Activated CD4-positive, alpha-beta T cell treated with anti-CD3 and anti-CD28 coated beads, Interleukin-2, Interleukin-6, amounts not matched to agents 100 ng/mL and 50 ng/mL, durations not matched to agents 16 hours and 8 hours (primary cell): ENCODE data around the gene PSMB3.

Source experiments
- DNase-seq: peaks from one replicate; pipeline ENCODE4 v3.0.0-alpha.2; 2020

Gene PSMB3

GRCh38 chr17:38733982-38734973 is 18.3 kb upstream of the PSMB3 start:
- peak; percentile 43 for DNase-seq

DNA sequence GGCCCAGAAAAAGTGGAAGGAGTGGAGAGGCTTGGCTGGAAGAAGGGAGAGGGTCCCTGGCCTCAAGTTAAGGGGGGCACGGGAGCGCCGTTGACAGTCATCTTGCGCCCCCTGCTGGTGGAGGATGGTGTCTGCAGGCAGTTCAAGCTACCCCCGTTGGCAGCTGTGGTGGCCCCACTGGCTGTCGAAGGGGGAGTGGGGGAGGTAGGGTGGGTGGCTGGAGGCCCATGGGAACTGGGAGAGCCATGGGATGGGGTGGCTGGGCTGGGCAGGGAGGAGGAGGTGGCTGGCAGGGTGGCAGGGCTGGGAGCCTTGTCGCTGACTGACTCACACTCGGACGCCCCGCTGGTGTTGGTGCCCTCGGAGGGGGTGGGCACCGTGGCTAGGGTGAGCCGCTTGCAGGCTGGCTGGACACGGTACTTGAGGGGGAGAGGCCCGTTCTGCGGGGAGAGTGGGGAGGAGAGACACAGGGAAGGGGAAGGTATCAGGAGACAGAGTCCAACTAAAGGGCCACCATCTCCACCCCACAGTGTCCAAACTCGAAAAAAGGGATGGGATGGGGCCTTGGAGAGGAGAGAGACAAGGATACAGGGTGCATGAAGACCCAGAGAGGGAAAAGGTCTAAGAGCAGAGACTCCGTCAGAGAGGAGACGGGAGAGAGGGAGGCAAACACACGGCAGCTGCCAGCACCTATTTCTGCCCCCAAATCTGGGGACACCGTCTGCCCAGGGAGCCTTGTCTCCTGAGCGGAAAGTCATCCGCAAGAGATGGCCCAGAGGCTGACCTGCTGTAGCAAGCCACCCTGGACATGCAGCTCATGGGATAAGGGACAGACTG is 17.2 kb upstream of the PSMB3 start:
- peak; percentile 77 for DNase-seq

GRCh38 chr17:38738007-38738662 is 14.4 kb upstream of the PSMB3 start:
- no peak for DNase-seq

- DNase-seq = no peak
Measured at GRCh38 chr17:38738686-38739085, 13.9 kb upstream of the PSMB3 start.

DNA sequence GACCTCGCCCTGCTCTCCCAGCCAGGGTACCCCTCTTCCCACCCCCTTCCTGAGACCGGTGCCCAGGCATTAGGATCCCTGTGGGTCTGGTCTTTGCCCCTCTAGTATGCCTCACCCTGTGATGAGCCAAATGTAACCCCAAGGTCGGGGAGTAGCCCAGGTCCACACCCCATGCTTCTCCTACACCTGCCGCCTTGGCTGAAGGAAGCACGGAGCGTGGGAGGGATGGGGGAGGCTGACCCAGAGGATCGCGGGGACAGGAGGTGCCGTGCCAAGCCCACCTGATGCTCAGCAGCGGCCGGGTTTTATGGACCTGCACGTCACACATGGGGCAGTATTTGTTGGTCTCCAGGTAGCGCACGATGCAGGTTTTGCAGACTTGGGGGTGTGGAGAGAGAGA is 13.2 kb upstream of the PSMB3 start:
- no peak for DNase-seq

GRCh38 chr17:38740044-38740443 is 12.5 kb upstream of the PSMB3 start:
- no peak for DNase-seq

DNA sequence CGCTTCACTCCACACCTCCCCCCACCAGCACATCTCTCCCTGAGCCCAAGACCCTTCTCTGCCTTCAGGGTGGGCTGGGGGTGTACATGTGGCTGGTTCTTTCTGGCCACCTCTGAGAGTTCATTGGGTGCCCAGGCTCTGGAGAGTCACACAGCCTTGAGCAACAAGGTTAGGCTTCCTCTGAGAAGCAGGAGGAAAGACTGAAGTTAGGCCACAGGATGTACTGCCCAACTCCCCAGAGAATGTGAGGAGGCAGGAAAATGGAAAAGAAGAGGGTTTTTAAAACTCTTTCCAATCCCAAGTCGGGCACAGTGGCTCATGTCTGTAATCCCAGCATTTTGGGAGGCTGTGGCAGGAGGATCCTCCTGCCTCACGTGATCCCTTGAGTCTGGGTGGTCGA is 11.7 kb upstream of the PSMB3 start:
- no peak for DNase-seq

- DNase-seq = no peak
Measured at GRCh38 chr17:38741461-38741860, 11.1 kb upstream of the PSMB3 start.

GRCh38 chr17:38741921-38742410 is 10.6 kb upstream of the PSMB3 start:
- DNase-seq = no peak

DNA sequence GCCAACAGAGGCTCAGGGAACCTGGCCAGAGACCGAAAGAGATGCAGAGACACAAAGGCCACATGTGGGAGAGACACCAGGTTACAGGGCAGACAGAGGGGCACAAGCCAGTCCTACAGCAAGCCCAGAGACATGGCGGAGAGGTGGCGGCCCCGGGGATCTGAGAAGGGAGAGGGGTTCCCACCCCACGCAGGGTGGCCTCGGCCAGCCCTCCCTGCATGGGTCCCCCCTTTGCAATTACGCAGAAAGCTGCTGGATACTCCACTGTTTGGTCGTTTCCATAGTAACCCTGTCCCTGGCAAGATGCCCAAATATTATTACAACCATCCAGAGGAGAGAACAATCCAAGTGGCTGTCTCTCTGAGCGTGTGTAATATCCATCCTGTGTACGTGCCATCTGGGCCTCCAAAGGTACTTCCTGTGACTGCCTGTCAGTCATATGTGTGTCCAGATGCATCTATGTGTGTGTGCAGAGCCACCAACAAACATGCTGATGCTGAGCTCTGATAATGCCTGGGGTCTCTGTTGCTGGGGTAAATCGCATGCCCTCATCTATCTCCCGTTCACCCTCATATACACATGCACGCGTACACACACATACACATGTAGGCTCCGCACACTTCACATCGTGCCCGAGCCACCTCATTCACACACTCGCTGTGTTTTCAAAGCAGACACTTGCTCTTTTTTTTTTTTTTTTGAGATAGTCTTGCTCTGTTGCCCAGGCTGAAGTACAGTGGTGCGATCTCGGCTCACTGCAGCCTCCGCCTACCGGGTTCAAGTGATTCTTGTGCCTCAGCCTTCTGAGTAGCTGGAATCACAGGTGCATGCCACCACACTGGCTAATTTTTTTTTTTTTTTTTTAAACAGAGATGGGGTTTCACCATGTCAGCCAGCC is 9.9 kb upstream of the PSMB3 start:
- DNase-seq = peak; percentile 29

- no peak for DNase-seq
Measured at GRCh38 chr17:38743556-38744171, 8.9 kb upstream of the PSMB3 start.

DNA sequence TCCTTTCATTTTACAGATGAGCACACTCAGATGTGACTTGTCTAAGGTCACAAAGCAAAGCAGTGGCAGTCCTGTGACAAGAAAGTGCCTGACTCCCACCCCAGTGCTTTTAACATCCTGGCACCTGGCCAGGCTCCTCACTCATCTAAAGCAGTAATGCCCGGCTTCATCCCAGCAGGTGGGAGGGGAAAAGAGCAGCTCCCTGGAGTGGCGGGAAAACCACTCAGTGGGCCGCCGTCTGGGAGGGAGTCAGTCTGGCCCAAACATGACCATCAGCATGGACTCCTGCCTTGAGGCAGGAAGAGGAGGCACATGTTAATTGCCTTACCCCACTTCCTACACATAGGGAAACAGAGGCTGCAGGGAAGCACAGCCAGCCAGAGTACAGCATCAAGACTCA is 7.0 kb upstream of the PSMB3 start:
- DNase-seq = no peak

- DNase-seq = no peak
Measured at GRCh38 chr17:38746004-38746848, 6.3 kb upstream of the PSMB3 start.

DNA sequence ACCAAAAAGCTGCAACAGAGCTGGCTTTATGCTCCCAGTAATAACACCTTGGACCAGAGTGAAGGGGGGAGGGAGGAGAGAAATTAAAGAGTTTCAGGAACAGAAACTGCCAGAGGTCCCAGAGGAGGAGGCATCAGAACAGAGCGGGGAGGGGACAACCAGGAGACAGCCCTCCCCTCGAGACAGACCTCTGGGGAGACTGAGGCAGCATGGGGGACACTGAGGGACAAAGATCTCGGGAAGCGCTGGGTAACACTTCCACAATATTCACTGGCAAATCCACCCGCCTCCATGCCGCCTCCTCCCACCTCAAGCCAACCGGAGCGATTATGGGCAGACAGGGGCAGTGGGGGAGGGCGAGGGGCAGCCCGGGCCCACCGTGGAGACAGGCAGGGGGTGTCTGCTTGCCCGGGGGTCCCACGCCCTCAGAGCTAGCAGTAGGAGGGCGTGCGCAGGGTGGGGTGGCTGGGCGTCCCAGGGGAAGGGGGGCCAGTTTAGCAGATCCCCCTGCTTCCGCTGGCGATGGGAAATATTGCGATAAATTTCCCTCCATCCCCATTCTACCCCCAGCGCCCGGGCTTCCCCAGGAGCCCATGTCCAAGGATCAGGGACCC is 5.6 kb upstream of the PSMB3 start:
- no peak for DNase-seq

DNA sequence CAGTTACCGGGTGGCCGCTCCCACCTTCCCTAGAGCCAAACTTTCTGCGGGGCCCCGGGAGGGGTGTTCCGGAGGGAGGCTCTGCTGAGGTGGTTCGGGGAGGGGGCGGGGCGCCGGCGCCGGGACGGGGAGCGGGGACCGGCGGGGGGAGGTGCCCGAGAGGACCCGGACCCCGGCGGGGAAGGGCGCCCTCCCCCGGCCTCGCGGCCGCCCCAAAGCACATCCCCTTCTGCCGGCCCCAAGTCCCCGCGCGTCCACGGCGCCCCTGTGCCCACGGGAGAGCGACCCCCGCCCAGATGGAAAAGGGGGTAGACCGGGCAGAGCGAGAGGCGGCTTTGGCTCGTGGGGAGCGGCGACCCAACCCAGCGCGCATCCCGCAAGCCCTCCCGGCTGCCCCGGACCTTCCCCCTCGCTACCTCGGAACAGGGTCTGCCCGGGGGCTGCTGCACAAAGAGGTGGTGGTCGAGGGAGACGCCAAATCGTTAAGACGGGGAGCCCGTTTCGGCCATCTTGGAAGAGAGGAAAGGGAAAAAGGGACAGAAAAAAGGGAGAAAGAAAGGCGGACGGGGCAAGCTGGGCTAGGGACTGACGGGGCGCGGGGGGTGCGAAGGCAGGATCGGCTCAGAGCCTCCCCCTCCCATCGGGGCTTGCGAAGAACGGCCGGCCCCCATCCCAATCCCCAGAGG is 4.9 kb upstream of the PSMB3 start:
- no peak for DNase-seq

GRCh38 chr17:38748149-38748891 is 4.2 kb upstream of the PSMB3 start, which contains the start of gene PCGF2:
PCGF2 (minus strand) TSS chr17:38748336; CDS start chr17:38740402, 7,934 bp downstream.
- peak; percentile 36 for DNase-seq

DNA sequence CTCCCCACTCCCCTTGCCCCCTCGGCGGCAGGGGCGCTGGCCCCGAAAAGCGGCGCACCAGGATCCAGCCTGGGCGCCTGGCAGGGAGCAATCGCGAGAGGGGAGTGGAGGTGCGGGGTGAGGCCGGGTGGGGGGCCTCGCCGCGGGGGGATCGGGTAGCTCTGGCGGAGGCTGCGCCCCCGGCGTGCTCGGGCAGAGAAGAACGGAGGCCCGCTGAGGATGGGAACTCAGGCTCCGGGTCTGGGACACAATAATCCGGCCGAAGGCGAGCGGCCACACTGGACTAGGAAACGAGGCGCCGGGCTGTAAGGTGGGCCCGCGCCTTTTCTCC is 3.7 kb upstream of the PSMB3 start:
- DNase-seq = no peak

GRCh38 chr17:38749223-38750043 is 3.1 kb upstream of the PSMB3 start:
- DNase-seq = no peak
